GM19397 (cell line): ENCODE measurements around the gene PCNT.

ENCODE experiments used
- ATAC-seq: cut with Tn5 transposase; IDR thresholded peaks from one replicate; pipeline ENCODE4 v1.9.1; 2021; ENCODE audit warnings: mild to moderate bottlenecking, moderate library complexity; ENCODE audit not compliant: unreplicated experiment

The PCNT gene, protein sequence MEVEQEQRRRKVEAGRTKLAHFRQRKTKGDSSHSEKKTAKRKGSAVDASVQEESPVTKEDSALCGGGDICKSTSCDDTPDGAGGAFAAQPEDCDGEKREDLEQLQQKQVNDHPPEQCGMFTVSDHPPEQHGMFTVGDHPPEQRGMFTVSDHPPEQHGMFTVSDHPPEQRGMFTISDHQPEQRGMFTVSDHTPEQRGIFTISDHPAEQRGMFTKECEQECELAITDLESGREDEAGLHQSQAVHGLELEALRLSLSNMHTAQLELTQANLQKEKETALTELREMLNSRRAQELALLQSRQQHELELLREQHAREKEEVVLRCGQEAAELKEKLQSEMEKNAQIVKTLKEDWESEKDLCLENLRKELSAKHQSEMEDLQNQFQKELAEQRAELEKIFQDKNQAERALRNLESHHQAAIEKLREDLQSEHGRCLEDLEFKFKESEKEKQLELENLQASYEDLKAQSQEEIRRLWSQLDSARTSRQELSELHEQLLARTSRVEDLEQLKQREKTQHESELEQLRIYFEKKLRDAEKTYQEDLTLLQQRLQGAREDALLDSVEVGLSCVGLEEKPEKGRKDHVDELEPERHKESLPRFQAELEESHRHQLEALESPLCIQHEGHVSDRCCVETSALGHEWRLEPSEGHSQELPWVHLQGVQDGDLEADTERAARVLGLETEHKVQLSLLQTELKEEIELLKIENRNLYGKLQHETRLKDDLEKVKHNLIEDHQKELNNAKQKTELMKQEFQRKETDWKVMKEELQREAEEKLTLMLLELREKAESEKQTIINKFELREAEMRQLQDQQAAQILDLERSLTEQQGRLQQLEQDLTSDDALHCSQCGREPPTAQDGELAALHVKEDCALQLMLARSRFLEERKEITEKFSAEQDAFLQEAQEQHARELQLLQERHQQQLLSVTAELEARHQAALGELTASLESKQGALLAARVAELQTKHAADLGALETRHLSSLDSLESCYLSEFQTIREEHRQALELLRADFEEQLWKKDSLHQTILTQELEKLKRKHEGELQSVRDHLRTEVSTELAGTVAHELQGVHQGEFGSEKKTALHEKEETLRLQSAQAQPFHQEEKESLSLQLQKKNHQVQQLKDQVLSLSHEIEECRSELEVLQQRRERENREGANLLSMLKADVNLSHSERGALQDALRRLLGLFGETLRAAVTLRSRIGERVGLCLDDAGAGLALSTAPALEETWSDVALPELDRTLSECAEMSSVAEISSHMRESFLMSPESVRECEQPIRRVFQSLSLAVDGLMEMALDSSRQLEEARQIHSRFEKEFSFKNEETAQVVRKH (N-terminal part only)

DNA sequence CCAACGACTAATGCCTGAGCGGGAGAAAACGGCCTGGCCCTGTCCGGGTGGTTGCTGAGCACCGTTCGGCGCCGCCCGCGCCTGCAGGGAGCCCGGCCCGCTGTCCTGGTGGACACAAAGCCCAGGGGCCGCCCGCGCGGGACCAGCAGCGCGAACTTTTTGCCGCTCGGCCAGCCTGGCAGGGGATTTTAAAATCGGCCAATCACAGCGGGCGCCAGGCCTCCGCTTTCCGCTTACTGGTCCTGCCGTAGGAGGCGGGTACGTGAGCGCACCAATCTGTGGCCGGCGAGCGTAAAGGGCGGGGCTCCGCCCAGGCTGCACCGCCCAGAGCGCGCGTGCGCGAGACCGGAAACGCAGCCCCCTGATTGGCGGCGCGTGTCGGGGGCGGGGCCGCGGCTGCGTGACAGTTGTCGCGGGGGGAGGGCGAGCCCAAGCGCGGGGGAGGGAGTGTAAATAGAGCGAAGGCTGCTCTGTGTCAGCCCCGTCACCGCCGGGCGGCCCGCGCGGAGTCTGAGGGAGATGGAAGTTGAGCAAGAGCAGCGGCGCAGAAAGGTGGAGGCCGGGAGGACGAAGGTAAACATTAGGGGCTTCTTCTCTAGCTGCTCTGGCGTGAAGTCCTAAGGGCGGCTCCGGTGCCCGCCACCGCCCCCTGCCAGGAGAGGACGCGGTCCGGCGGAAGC lies at the start of gene PCNT, which contains the start of gene C21orf58:
Gene PCNT, plus strand, starts transcription at position 447 of the 680 bp plus-strand sequence. Its CDS starts 73 bp downstream, at position 520.
Gene C21orf58, minus strand, starts transcription at position 161 of the 680 bp plus-strand sequence. CDS start 1,132 bp downstream, outside the sequence.
- peak; percentile 74 for ATAC-seq

DNA sequence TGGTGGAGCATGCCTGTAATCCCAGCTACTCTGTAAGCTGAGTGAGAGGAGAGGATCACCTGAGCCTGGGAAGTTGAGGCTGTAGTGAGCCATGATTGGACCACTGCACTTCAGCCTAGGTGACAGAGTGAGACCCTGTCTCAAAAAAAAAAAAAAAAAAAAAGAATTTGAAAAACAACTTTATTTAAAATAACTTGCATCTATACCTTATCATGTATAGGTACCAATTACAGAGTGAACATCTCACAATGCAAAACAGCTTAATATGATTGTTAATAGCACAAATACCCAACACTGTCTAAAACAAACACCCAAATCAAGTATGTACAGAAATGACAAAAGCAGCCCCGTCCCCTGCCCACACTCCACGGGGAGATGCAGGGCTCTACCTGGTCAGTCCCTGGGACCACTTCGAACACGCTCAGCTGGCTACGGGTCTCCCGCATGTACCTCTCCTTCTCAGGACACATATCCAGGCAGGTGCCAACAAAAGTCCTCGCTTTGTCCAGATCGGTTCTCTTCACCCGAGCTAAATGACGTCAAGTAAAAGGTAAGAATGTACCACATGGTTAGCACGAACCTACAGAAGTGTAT lies 49.1 kb upstream of the PCNT start:
- ATAC-seq: no peak

DNA sequence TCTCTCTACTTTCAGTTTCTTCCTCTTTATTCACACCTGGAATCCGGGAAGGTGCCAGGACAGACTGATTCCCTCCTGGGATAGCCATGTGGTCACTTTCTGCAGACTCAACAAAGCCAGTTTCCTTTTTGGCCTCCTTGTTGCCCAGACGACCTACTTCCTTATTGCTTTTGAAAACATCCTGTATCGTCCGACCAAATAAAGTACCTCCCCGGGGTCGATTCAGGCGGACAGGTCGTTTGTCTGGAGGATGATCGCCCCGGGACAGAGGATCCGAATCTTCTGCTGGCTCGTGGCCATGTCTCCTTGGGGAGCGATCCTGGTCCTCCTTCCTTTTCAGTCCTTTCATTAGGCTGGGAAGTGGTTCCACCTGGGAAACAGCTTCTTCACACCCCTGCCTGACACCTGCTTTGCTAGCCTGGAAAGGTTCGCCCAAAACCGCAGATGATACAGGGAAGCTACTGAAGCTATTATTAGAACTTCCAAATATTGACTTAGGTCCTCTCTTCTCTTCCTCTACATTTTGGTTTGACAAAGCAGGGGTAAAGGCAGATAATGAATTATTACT lies 39.8 kb upstream of the PCNT start:
- no peak for ATAC-seq

DNA sequence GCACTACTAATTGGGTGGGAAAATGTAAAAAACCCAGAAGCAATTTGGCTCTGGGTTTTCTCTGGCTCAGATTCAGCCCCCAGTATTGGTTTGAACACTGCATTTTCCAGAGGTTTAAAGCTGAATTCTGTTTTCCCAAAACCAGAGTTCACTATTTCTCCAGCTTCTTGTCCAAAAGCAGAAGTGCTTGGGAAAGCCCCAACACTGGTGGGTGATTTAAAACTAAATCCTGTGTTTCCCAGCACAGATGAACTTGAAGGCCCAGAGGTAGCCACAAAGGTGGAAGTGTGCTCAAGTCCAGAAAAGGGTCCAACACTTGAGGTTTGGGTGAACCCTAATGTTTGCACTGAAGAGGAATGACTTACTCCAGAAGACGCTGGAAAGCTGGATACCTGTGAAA lies 39.2 kb upstream of the PCNT start:
- ATAC-seq: no peak

DNA sequence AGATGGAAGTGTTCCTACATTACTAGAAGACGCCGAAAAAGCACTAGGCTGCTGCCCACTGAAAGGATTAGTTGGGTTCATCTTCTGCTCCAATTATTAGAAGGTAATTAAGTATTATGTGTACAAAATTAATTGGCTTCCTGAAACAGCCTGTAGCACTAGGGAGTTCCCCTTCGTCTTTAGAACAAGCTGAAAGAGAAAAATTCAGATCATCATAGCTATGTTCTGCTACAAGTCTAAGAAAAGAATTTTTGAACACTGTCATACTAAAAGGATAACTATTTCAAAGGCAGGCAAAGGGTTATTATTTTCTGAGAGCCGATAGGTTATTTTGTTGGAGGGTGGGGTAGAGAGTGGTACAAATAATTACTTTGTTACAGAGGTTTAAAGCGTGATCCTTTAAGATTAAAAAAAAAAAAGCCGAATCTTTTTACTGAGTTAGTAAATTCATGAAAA lies 38.7 kb upstream of the PCNT start, which contains the start of gene MCM3AP:
Gene MCM3AP, minus strand, starts transcription at position 406 of the 456 bp plus-strand sequence. Its CDS starts 325 bp downstream, at position 81.
- no peak for ATAC-seq

DNA sequence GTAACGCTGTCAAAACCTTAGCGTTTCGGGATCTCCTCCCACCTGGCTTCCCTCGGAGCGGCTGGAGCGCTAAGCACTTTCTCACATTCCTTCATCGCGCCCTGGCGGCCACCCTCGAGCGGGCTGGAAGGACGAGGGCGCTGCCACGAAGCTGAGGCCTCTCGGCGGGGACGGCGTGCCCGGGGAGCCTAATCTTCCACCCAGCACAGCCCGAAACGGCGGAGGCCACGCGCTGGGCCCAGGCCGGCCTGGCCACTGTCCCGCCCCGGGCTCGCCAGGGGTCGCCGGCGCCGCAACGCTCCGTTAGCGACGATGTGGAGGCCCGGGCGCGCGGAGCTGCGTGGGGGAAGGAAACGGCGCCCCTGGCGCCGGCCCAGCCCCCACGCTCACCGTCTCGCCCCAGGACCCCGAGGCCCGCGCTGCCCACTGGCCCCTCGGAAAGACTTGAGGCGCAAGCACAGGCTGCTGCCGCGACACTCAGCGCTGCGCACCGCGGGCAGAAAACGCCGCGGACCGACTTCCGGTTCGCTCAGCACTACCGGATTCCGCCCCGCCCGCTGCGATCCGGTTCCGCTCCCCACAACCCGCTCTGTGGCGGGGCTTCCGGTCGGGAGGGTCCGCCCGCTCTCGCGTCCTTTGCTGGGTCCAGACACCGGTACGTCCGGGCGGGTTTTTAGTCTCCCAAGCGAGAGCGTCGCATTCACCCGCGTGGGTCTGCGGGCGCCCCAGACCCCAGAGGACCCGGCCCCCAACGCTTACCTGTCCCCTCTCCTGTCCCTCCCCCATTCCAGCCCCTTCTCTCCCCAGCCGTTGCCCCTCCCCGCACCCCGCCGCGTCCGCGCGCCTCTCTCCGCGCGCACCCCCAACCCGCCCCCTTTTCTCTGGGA lies 38.0 kb upstream of the PCNT start, which contains the start of gene YBEY:
Gene YBEY, plus strand, starts transcription at position 582 of the 887 bp plus-strand sequence. CDS start 572 bp downstream, outside the sequence.
- peak; percentile 89 for ATAC-seq

DNA sequence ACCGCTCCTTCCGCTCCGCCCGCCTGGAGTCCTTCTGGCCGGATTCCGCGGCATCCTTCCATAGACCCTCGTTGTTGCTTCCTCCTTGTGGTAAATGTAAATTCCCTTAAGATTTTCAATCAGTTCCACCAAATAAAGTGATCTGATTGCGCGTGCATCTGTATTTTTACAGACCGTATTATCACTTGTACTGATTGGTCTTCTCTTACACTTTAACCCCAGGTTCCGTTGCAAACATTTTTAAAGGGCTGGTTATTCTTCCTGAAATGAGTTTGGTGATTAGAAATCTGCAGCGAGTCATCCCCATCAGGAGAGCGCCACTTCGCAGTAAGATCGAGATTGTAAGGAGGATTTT lies 37.3 kb upstream of the PCNT start:
- no peak for ATAC-seq

DNA sequence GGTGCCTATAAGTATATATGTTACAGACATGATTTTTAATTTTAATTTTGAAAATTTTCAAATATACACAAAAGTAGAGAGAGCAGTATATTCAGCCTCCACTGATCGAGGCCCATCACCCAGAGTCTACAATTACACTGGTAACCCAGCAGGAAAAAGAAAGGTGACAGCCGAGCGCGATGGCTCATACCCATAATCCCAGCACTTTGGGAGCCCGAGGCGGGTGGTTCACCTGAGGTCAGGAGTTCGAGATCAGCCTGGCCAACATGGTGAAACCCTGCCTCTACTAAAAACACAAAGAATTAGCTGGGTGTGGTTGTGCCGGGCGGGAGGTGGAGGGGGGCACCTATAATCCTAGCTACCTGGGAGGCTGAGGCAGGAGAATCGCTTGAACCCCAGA lies 36.4 kb upstream of the PCNT start:
- ATAC-seq: no peak

DNA sequence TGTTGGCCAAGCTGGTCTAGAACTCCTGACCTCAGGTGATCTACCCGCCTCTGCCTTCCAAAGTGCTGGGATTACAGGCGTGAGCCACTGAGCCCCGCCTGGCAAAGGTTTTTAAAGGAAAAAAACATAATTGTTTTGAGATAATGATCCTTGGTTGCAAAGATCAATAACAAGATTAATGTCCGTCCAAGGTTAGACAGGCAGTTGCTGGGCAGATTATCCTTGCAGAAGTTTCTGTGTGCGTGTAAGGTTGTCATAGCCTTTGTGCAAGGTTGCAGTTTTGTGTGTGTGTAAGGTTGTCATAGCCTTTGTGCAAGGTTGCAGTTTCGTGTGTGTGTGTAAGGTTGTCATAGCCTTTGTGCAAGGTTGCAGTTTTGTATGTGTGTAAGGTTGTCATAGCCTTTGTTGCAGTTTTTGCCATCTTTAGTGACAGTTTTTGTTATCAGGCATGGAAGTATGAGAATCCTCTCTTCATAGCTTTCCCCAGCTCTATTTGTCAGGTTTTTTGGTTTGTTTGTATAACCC lies 34.2 kb upstream of the PCNT start:
- no peak for ATAC-seq

DNA sequence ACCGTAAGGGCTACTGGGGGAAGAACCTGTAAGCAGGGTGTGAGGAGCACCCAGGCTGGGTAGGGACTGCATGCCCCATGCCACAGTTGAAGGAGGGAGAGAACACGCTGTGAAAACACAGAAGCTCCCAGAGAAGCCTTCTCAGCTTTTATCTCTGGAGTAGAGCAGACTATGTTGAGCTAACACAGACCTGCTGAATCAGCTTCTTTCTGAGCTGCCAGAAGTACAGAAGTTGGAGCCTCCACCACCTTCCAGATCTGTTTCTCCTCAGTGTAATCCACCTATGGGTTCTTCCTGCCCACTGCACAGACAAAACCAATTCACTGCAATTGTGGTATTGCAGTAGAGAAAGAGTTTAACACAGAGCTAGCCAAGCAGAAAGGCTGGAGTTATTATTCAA lies 32.4 kb upstream of the PCNT start:
- no peak for ATAC-seq

DNA sequence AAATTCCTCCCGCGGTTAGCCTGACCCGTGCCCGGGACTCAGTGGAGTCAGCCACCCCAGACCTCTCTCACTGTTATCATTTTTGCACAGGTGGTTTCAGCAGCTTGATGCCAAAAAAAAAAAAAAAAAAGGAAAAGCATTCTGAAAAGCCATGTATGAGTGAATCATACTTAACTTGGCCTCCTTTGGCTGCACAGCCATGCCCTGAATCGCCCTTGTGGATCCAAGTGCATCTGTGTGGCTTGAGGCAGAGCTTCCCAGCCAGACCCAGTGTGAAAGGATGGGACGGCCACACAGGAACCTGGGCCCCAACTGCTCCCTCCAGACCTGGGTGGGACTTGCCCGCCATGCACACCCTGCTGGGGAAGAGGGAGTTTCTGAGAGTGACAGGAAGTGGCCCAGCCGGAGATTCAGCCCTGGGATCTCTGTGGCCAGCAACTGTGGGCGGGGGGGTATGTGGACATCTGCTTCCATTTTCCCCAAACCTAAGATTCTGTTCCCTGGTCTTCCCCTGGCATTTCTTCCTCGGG lies 29.2 kb upstream of the PCNT start:
- ATAC-seq: no peak

DNA sequence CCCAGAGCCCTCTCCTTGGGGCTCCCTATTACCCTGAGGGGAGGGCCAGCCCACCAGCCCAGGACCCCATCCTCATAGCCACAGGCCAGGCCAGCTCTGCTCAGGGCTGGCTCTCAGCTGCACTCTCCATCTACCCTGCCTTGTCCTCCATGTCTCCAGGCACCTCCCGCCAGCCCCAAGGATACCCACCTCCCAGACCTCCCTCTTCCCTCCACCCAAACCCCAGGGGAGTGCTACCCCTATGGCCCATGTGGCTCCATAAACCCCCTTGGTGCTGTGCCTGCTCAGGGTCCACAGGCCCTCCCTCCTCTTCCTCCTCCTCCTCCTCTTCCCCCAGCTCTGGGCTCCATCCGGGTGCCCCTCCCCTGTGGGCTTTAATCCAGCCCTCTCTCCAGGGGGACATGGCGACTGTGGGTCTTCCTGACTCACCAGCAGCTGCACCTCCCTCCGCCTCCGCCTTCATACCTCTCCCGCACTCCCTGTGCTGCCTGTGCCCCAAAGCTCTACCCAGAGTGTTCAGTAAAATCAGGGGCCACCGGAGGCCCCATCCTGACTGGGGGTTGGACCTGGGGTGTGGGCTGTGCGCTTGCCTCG lies 28.7 kb upstream of the PCNT start:
- no peak for ATAC-seq

DNA sequence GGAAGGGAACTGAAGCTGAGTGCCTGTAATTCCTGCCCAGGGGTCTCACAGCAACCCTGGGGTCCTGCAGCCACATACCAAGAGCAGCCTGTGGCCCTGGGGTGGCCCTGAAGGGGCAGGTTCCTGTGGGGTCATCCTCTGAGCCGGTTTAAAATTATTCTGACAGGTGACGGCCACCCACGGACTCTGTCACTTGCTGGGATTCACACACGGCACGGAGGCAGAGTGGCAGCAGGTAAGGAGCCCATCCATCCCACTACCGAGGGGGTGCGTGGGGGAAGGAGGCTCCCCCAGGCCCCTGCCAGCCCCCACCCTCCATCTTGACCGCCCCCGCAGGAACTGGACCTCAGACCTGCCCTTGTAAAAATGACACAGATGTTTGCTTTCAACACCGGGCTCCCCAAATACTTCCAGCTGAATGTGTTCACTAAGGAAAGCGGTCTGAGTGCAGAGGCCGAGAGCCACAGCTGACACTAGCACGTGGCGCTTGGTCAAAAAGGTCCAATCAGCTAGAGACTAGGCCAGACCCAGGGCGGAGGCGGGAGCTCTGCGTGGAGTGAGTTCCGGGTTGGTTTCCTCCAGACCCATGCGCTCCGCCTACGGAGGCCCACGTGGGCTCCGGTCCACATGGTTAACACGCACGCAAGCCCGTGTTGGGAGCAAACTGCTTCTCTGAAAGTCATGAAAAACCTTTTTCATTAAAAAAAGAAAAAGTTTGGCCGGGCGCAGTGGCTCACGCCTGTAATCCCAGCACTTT lies 27.8 kb upstream of the PCNT start:
- no peak for ATAC-seq

DNA sequence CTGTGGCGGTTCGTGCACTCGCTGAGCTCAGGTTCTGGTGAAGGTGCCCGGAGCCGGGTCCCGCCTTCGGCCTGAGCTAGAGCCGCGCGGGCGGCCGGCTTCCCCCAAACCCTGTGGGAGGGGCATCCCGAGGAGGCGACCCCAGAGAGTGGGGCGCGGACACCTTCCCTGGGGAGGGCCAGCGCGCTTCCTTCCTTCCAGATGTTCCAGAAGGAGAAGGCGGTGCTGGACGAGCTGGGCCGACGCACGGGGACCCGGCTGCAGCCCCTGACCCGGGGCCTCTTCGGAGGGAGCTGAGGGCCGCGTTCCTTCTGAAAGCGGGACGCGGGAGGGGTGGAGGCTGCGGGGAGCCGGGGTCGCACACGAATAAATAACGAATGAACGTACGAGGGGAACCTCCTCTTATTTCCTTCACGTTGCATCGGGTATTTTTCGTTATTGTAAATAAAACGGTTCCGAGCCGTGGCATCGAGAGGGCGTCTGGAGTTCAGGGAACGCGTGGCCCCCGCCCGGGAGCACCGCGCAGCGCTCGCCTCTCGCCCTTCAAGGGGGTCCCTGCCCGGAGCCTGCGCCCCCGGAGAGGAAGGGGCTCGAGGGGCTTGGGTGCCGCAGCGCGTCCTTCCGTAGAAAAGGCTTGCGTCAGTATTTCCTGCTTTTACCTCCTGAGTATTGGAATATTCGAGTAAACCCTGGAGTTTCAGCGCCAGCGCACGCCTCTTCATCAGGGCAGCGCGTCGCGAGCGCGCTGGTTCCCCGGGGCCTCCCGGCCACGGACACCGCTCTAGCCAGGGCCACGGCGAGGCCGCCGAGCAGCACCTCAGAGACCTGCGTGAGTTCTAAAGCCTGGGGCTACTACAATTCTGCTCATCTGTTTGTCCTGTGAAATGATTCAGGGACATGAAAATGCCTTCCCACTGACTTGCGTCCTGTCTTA lies 26.4 kb upstream of the PCNT start:
- no peak for ATAC-seq

DNA sequence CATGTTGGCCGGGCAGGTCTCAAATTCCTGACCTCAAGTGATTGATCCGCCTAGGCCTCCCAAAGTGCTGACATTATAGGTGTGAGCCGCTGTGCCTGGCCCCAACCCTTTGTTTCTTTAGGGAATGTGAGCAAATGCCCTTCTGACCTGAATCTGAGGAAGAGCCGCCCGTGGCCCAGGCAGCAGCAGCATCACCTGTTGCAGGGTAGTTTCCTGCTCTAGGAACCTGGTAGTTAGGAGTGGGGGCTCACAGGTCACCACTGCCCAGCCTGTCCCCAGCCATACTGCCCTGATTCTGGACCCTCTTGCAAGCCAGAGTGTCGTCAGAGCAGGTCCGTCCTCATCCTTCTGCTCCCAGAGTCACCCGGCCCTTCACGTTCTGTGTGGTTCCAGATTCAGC lies 24.8 kb upstream of the PCNT start:
- ATAC-seq: no peak

DNA sequence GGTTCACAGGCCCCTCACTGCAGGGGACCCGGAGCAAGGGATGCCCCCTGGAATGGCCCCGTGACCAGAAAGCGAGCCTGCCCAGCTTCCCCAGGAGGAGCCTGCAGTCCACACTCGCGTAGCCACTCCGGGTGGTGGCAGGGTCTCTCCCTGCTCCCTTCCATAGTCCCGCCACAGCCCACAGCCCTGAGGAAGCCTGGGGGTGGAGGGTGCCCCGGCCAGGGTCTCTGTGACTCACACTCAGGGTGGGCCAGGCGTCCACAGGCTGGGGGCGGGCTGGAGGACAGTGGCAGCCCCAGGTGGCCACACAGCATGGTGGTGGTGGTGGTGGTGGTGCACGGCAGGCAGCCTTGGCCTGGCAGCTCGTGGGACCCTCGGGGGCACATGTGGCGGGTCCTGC lies 22.2 kb upstream of the PCNT start:
- ATAC-seq: no peak
